MG63 (cell line): ENCODE results near the gene DKKL1. TPM values are rescaled to one million over a fixed set of nuclear protein-coding genes. Genes with fewer than 3 reads are reported as not detected.
"Not testable (repeated sequence)": the region's sequence is repeated elsewhere in the genome, so short reads cannot be mapped to it uniquely, and the experiment has no call there.

Experiments used
- DNase-seq: peaks from one replicate; pipeline ENCODE4 v3.0.0-alpha.2; 2020
- H3K27me3 ChIP-seq: fragments of 250-450 bp; sonication (Bioruptor Pico); 2 replicates; pipeline ENCODE4 v1.5.1; 2020; ENCODE audit warnings: mild to moderate bottlenecking, moderate library complexity
- H3K36me3 ChIP-seq: fragments of 250-450 bp; sonication (Bioruptor Pico); 2 replicates; pipeline ENCODE4 v1.5.1; 2020; ENCODE audit warnings: mild to moderate bottlenecking, moderate library complexity
- H3K4me3 ChIP-seq: fragments of 250-450 bp; sonication (Bioruptor Pico); 2 replicates; pipeline ENCODE4 v1.5.1; 2020; ENCODE audit warnings: mild to moderate bottlenecking, moderate library complexity
- H3K9me3 ChIP-seq: fragments of 250-450 bp; sonication (Bioruptor Pico); 2 replicates; pipeline ENCODE4 v1.5.1; 2020; ENCODE audit warnings: mild to moderate bottlenecking, moderate library complexity
- total RNA-seq: library from RNA; depleted of rRNA; stranded (reverse); fragments of >200 nt; shearing (Covaris generic); gene quantifications from 2 replicates; pipeline ENCODE4 v1.2.3, GENCODE V29; 2014; ENCODE audit warnings: low replicate concordance; rRNA removed

Gene DKKL1
- not detected in 2 replicates for total RNA-seq

DNA sequence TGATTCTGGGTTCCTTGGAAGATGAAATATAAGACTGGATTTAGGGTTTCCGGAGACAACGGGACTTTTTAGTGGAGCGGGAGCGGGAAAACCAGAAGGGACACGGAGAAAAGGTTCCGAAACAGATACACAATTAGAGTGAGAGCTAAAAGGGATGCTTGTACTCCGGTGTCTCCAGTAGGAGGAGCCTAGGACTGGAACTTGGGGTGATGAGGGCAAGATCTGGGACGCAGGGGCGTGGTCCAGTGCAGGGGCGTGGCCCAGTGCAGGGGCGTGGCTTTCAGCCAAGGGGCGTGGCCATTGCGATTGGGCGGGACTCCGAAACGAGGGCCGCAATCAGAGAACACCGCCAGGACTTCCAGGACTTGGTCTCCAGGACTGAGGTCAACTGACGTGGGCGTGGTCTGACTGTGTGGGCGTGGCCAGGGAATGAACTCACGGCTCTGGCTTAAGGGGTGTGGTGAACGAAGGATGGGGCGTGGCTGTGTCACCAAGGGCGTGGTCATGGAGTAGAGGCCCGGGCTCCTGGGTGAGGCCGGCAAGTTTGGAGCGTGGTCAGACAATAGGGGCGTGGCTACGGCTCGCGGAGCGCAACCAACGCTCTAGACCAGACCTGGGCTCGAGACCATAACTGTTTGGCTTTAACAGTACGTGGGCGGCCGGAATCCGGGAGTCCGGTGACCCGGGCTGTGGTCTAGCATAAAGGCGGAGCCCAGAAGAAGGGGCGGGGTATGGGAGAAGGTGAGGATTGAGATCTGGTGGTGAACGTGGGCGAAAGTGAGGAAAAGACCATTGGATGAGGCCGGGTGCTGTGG, at the start of gene DKKL1:
TSS of gene DKKL1 (plus strand) at position 610 of the 815 bp plus-strand sequence. CDS start at position 732, 122 bp downstream.
- H3K9me3 ChIP-seq = peaks cover 1% of the 10 kb centered on the region
- DNase-seq = peak; percentile 99
- H3K36me3 ChIP-seq = no peaks in the 10 kb centered on the region
- H3K4me3 ChIP-seq = peak within 1 kb of the TSS; percentile 60
- no peaks in the 10 kb centered on the region for H3K27me3 ChIP-seq

DNA sequence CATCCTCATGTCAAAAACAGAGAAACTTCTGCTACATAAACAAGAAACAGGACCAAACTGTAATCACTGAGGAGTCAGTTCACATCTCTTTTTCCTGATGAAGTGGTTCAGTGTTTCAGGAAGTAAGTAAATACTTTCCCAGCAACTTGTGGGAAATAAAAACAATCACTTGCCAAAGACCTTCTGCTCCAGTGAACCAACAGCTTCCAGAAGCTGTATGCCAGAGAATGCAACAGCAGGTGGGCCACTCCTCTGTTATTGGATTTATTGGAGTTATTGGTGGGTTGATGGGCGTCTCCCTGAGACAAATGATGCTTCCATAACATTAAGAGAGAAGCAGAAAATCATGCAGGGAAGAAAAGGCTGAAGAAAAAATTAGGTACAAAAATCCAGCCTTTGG, 48.6 kb upstream of the DKKL1 start:
- H3K27me3 ChIP-seq = no peaks in the 10 kb centered on the region
- no peak for DNase-seq

DNA sequence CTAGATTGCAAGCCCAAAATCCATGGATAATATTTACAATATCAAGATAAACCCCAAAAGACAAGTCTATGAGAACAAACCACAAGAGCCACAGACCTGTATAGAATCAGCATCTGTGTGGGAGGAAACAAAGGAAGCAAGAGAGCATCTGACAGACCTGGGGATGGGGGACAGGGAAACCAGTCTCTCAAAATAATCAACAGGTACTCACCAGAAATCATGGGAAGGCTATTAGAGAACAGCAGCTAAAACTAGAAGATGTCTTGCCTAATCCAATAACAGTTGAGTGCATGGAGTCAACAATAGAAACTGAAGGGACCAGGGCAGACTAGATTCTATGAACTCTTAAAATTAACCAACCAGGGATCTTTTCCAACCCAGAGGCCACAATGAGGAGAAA, 47.4 kb upstream of the DKKL1 start:
- no peak for DNase-seq
- peaks cover 14% of the 10 kb centered on the region for H3K9me3 ChIP-seq
- H3K4me3 ChIP-seq = no peak overlapping the region
- no peaks in the 10 kb centered on the region for H3K36me3 ChIP-seq
- H3K27me3 ChIP-seq = peaks cover 4% of the 10 kb centered on the region; the same call in 1 of the 2 replicates

More for the DNA sequence above, 48.6 kb upstream of the DKKL1 start:
- Histone ChIP-seq H3K4me3 (no peak overlapping the region), H3K36me3 (no peaks in the 10 kb centered on the region), H3K9me3 (peaks cover 6% of the 10 kb centered on the region; the same call in 1 of the 2 replicates)

DNA sequence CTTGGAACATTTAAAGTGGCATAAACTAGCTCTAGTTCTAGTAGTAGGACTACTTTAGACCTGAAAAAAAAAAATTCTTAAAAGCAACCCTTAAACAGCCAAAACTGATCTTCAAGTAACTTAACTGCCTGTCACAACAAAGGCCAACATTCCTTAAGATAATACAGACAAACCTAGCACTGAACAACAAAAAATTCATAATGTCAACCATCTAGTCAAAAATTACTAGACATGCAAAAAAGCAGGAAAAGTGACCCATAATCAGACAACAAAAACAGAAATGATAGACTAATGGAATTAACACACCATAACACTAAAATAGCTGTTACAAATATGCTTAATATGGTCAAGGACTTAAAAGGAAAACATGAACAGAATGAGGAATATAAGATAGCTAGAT, 45.4 kb upstream of the DKKL1 start:
- no peaks in the 10 kb centered on the region for H3K36me3 ChIP-seq
- DNase-seq = no peak
- peaks cover 4% of the 10 kb centered on the region; the same call in 1 of the 2 replicates for H3K27me3 ChIP-seq
- H3K9me3 ChIP-seq = peaks cover 22% of the 10 kb centered on the region
- H3K4me3 ChIP-seq = no peak overlapping the region

DNA sequence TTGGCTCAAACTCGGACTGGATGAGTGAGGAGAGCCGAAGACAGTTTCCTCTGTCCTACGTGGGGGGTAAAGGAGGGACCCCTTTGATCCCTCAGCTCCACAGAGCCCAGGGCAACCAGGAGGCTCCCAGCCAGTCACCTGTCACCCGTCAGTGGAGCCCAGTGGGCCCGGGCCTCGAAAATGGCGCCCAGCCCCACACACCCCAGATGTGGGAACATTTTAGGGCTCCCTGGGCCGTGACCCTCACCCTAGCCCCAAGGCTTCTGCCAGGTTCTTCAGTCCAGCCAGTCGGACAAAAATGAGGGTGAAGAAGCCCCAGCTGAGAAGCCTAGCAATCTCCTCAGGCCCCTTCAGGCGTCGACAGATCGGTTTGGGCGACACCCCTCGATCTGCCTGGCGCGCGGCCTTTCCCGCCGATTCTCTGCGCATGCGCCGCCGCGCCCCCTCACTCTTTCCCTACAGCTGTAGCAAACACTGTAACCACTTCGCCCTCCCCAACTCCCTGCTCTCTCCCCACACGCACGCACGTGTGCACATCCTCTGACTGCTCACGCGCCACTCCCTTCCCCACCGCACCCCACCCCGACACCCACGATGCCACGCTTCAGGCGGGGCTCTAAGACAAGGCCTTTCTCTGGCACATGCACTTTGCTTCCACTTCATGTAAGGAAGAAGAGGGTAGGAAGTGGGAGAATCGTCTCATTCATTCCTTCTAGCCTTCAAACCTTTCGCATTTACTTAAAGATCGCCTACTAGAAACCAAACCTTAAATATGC, 38.7 kb upstream of the DKKL1 start, which contains the start of gene SLC6A16:
TSS of gene SLC6A16 (minus strand) at position 391 of the 776 bp plus-strand sequence. CDS start 13,844 bp downstream, outside the sequence.
- peaks cover 4% of the 10 kb centered on the region; the same call in 1 of the 2 replicates for H3K27me3 ChIP-seq
- no peak within 1 kb of the TSS for H3K4me3 ChIP-seq
- H3K9me3 ChIP-seq = peaks cover 17% of the 10 kb centered on the region
- H3K36me3 ChIP-seq = no peaks in the 10 kb centered on the region
- DNase-seq = no peak

DNA sequence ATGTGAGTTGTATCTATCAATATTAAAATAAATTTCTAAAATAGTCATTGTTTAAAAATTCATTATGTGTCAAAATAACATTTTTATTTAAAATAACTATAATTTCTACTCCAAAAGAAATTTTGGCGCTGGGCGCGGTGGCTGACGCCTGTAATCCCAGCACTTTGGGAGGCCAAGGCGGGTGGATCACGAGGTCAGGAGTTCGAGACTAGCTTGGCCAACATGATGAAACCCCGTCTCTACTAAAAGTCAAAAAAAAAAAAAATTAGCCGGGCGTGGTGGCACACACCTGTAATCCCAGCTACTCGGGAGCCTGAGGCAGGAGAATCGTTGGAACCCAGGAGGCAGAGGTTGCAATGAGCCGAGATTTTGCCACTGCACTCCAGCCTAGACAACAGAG, 37.9 kb upstream of the DKKL1 start:
- not testable (repeated sequence) for H3K4me3 ChIP-seq, DNase-seq, H3K36me3 ChIP-seq, H3K27me3 ChIP-seq
- peaks cover 13% of the 10 kb centered on the region for H3K9me3 ChIP-seq

DNA sequence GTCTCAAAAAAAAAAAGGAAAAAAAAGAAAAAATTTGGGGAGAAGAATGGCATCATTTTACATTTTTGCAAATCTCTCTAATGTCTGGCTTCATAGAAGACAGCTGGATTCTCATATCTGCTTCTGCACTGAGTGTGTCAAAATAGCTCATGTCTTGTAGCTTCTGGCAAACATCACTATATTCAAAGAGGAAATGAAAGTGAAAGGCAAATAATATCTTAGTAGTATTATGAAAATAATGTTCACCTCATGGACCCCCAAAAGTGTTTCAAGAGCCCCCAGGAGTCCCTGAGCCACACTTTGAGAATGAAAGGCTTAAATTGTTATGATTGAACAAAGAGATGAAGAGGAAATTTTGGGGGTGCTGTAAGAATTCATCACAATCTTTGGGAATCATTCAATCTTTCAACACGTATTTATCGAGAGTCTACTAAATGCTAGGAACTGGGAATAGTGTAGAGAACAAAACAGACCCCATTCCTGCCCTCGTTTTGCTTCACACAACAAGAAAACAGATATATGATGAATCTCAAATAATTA, 37.4 kb upstream of the DKKL1 start:
- Histone ChIP-seq H3K27me3 (no peaks in the 10 kb centered on the region), H3K36me3 (no peaks in the 10 kb centered on the region), H3K4me3 (no peak overlapping the region), H3K9me3 (peaks cover 9% of the 10 kb centered on the region; the same call in 1 of the 2 replicates)
- DNase-seq = no peak

DNA sequence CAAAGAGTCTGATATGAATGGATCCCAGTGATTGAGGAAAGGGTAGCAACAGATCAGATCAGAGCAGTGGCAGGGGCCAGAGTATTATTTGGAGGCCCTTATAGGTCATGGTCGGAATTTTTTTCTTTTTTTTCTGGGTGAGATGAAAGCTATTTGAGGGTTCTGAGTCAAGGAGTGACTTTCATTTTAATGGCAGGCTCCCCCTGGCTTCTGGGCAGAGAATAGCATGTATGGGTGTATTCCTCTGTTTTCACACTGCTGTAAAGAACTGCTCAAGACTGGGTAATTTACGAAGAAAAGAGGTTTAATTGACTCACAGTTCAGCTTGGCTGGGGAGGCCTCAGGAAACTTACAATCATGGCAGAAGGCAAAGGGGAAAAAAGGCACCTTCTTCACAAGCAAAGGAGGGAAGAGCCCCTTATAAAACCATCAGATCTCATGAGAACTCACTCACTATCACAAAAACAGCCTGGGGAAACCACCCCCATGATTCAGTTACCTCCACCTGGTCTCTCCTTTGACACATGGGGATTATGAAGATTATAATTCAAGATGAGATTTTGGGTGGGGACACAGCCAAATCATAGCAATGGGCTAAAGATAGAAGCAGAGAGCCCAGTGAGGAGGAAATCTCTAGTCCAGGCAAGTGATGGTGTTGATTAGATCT, 35.7 kb upstream of the DKKL1 start:
- H3K4me3 ChIP-seq = no peak overlapping the region
- no peaks in the 10 kb centered on the region for H3K36me3 ChIP-seq
- H3K27me3 ChIP-seq = no peaks in the 10 kb centered on the region
- peak; percentile 18 for DNase-seq
- peaks cover 3% of the 10 kb centered on the region; the same call in 1 of the 2 replicates for H3K9me3 ChIP-seq

DNA sequence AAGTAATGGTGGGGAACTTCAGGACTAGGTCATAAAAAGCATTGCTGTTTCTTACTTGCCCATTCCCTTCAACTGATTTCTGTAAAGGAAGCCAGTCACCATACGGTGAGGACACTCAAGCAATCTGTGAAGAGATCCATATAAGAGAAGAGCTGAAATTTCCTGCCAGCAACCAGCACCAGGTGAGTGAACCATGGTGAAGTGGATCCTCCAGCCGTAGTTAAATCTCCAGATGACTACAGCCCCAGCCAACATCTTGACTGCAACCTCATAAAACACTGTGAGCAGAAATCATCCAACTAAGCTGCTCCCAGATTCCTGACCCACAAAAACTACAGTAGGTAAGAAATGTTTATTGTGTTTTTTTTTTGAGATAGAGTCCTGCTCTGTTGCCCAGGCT, 34.9 kb upstream of the DKKL1 start:
- Histone ChIP-seq H3K36me3 (no peaks in the 10 kb centered on the region), H3K27me3 (no peaks in the 10 kb centered on the region), H3K9me3 (no peaks in the 10 kb centered on the region), H3K4me3 (no peak overlapping the region)
- DNase-seq = no peak

DNA sequence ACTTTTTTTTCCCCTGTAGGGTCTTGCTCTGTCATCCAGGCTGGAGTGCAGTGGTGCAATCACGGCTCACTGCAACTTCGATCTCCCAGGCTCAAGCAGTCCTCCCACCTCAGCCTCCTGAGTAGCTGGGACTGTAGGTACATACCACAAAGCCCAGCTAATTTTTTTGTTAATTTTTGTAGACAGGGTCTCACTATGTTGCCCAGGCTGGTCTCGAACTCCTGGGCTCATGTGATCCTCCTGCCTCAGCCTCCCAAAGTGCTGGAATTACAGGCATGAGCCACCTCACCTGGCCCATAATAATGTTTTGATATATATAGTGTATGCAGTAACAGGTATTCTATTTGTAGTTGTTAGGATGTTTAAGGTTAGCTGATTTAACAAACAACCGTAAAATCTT, 32.5 kb upstream of the DKKL1 start:
- not testable (repeated sequence) for H3K4me3 ChIP-seq, H3K27me3 ChIP-seq, H3K36me3 ChIP-seq, H3K9me3 ChIP-seq, DNase-seq

DNA sequence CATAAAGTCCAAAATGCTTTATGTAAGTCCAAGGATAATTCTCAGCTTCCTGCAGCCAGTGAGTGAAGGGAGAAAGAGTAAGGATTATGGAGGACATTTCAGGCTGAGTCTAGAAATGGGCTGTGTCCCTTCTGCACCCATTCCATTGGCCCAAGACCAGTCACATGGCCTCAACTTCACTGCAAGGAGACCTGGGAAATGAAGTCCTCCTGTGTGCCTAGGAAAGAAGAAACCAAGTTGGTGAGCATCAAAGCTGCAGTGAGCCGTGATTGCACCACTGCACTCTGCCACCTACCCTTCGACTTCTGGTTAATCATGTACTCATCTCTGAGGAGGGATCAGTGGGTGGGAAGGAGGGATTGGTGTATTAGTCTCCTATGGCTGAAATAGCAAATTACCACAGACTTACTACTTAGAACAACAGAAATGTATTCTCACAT, 32.0 kb upstream of the DKKL1 start:
- H3K27me3 ChIP-seq = no peaks in the 10 kb centered on the region
- no peak overlapping the region for H3K4me3 ChIP-seq
- DNase-seq = peak; percentile 41
- H3K36me3 ChIP-seq = no peaks in the 10 kb centered on the region
- H3K9me3 ChIP-seq = no peaks in the 10 kb centered on the region

DNA sequence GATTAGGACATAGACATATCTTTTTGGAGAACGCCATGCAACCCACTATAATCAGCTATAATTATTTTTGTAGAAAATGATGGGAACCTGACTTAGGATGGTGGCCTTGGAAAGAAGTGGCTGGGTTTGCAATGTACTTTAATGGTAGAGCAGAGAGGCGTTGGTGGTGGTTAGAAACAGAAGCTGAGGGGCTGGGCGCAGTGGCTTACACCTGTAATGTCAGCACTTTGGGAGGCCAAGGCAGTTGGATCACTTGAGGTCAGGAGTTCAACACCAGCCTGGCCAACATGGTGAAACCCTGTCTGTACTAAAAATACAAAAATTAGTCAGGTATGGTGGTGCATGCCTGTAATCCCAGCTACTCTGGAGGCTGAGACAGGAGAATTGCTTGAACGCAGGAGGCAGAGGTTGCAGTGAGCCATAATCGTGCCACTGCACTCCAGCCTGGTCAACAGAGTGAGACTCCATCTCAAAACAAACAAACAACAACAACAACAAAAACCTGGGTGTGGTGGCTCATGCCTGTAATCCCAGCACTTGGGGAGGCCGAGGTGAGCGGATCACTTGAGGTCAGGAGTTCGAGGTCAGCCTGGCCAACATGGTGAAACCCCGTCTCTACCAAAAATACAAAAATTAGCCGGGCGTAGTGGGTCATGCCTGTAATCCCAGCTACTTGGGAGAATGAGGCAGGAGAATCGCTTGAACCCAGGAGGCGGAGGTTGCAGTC, 30.8 kb upstream of the DKKL1 start:
- not testable (repeated sequence) for H3K36me3 ChIP-seq, H3K4me3 ChIP-seq, H3K27me3 ChIP-seq

DNA sequence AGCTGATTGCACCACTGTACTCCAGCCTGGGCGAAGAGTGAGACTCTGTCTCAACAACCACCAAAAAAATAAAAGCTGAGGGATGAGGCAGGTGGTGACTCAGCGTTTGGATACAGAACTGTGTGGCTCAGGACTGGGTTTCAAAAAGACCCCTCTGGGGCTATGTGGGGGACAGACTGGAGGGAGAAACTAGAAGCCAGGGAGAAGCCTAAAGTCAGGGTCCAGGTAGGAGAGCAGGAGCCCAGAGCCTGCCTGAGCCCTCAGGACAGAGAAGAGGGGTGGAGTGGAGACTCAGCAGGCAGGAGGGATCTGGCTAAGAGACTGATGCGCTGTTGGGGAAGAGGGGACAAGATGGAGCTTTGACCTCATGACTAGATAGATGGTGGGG, 30.3 kb upstream of the DKKL1 start:
- Histone ChIP-seq H3K36me3 (no peaks in the 10 kb centered on the region), H3K4me3 (no peak overlapping the region), H3K27me3 (no peaks in the 10 kb centered on the region), H3K9me3 (no peaks in the 10 kb centered on the region)
- no peak for DNase-seq

More for the DNA sequence above, 30.8 kb upstream of the DKKL1 start:
- not testable (repeated sequence) for H3K9me3 ChIP-seq, DNase-seq

DNA sequence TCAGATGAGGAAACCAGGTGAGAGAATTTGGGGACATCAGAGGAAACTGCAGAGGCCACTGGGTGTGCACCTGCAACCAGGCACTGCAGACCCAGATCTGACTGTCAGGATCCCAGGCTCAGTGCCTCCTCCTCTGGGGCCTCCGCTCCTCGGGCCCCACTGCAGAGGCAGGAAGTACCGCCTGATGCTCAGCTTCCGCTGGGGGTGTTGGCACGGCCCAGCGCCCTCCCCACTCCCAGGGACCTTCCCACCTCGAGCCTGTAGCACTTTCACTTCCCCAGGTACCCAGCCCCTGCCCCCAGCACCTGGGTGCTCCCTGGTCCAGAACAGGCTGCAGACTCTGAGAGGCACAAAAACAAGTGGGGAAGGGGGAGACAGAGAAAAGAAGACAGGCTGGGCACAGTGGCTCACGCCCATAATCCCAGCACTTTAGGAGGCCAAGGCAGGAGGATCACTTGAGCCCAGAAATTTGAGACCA, 29.8 kb upstream of the DKKL1 start:
- Histone ChIP-seq H3K9me3 (no peaks in the 10 kb centered on the region), H3K4me3 (no peak overlapping the region), H3K27me3 (no peaks in the 10 kb centered on the region), H3K36me3 (no peaks in the 10 kb centered on the region)
- no peak for DNase-seq

DNA sequence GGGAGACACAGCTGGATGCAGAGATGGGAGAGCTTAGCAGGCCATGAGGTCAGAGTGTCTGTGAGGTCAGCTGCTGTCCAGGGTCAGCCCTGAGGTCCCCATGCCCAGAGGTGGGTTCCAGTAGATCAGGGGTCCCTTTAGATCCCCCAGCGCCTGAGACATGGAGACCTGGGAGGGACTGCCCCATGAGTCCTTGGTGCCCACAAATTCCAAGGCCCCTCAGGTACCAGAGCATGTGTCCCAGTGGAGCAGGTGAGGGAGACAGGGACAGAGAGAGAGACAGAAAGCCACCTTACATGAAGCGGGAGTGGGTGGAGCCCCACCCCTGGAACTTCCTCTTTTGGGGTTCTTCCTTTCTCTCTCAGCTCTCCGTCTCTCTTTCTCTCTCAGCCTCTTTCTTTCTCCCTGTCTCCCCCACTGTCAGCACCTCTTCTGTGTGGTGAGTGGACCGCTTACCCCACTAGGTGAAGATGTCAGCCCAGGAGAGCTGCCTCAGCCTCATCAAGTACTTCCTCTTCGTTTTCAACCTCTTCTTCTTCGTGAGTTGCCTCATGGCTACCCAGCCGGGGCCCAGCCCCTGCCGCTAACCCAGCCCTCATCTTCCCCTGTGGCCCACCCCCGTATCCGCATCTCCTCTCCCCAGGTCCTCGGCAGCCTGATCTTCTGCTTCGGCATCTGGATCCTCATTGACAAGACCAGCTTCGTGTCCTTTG, 28.4 kb upstream of the DKKL1 start, which contains the start of gene CD37:
TSS of gene CD37 (plus strand) at position 336 of the 713 bp plus-strand sequence. CDS start at position 471, 135 bp downstream.
- DNase-seq = no peak
- Histone ChIP-seq H3K4me3 (no peak within 1 kb of the TSS), H3K36me3 (no peaks in the 10 kb centered on the region), H3K27me3 (no peaks in the 10 kb centered on the region), H3K9me3 (no peaks in the 10 kb centered on the region)
